ENCODE results near the gene EPN3.
A peak's percentile ranks its signal among the peaks of the same experiment; 100 is the strongest.

Gene EPN3

GRCh38 chr17:50511058-50511457 lies 21.5 kb upstream of the EPN3 start:
- no peak for DNase-seq

- no peak for DNase-seq
These were observed 19.0 kb upstream of the EPN3 start for GRCh38 chr17:50513495-50513894.

GRCh38 chr17:50514388-50514787 lies 18.1 kb upstream of the EPN3 start:
- DNase-seq, result no peak

- DNase-seq, result peak; percentile 36
These were observed 17.4 kb upstream of the EPN3 start for GRCh38 chr17:50514936-50515702.

- DNase-seq, result no peak
These were observed 15.5 kb upstream of the EPN3 start for GRCh38 chr17:50517011-50517410.

GRCh38 chr17:50517504-50518383 lies 14.8 kb upstream of the EPN3 start:
- no peak for DNase-seq

- DNase-seq, result no peak
These were observed 14.0 kb upstream of the EPN3 start for GRCh38 chr17:50518384-50519023.

- DNase-seq, result no peak
These were observed 13.2 kb upstream of the EPN3 start for GRCh38 chr17:50519141-50519834.

GRCh38 chr17:50520483-50520882 lies 12.1 kb upstream of the EPN3 start:
- no peak for DNase-seq

- no peak for DNase-seq
These were observed 11.0 kb upstream of the EPN3 start for GRCh38 chr17:50521514-50521913.

- no peak for DNase-seq
These were observed 9.8 kb upstream of the EPN3 start for GRCh38 chr17:50522766-50523165.

GRCh38 chr17:50523208-50523607 lies 9.3 kb upstream of the EPN3 start:
- no peak for DNase-seq

GRCh38 chr17:50524838-50525237 lies 7.7 kb upstream of the EPN3 start:
- DNase-seq, result no peak

- peak; percentile 42 for DNase-seq
These were observed 5.3 kb upstream of the EPN3 start for GRCh38 chr17:50527155-50527762.

GRCh38 chr17:50527949-50528474 lies 4.5 kb upstream of the EPN3 start:
- DNase-seq, result no peak

GRCh38 chr17:50529849-50530248 lies 2.7 kb upstream of the EPN3 start:
- DNase-seq, result no peak

- no peak for DNase-seq
These were observed 1.0 kb upstream of the EPN3 start for GRCh38 chr17:50531428-50532025.

GRCh38 chr17:50533185-50533584 lies 650 bp downstream of the EPN3 start:
- no peak for DNase-seq

- no peak for DNase-seq
These were observed 1.2 kb downstream of the EPN3 start for GRCh38 chr17:50533720-50534148.

- DNase-seq, result no peak
These were observed 1.9 kb downstream of the EPN3 start for GRCh38 chr17:50534222-50534978.

GRCh38 chr17:50534979-50535326 lies 2.4 kb downstream of the EPN3 start:
- no peak for DNase-seq
